Upper lobe of right lung (tissue), 1 donor: ENCODE measurements around the gene KAT6B. TPM values are rescaled to one million over a fixed set of nuclear protein-coding genes. Genes with fewer than 3 reads are reported as not detected.

Experiments used
- ATAC-seq: fragments of 200-7000 bp; cut with Tn5 transposase; one replicate; pipeline ENCODE4 v1.9.1; 2020; ENCODE audit warnings: mild to moderate bottlenecking, moderate library complexity
- DNase-seq: peaks from one replicate; pipeline ENCODE4 v3.0.0-alpha.2; 2020
- H3K27ac ChIP-seq: fragments of 200-600 bp; one replicate; pipeline ENCODE4 v1.8.0; 2022
- H3K27me3 ChIP-seq: fragments of 200-600 bp; one replicate; pipeline ENCODE4 v1.8.0; 2022; ENCODE audit warnings: mild to moderate bottlenecking
- H3K36me3 ChIP-seq: fragments of 200-600 bp; one replicate; pipeline ENCODE4 v1.8.0; 2022
- H3K4me1 ChIP-seq: fragments of 200-600 bp; one replicate; pipeline ENCODE4 v1.8.0; 2022
- H3K4me3 ChIP-seq: fragments of 200-600 bp; one replicate; pipeline ENCODE4 v1.8.0; 2022; ENCODE audit warnings: mild to moderate bottlenecking
- H3K9me3 ChIP-seq: fragments of 200-600 bp; one replicate; pipeline ENCODE4 v1.8.0; 2022
- intact Hi-C: fragments of 100-400 bp; cut with DNase I; formaldehyde crosslinking; loops from one replicate; pipeline ENCODE4 v1.11.0; 2022
- total RNA-seq: library from RNA; stranded (reverse); fragmentation: NEBNext Ultra II Directional; extraction: Animal tissue kit (Norgen Biotek cat#: 25700); gene quantifications from one replicate; pipeline ENCODE4 v1.2.1, GENCODE V29; 2021
- TF ChIP-seq, protein P1 (sequence below): fragments of 200-600 bp; IDR thresholded peaks from one replicate; pipeline ENCODE4 v1.8.0; 2022; ENCODE audit warnings: antibody characterized with exemption
- donor health status: DM: no; HTN: yes; CAD: no; lungs with severe emphysema.

The KAT6B gene
- total RNA-seq, 1 donor from 2014 or later, result 45.4 TPM

DNA sequence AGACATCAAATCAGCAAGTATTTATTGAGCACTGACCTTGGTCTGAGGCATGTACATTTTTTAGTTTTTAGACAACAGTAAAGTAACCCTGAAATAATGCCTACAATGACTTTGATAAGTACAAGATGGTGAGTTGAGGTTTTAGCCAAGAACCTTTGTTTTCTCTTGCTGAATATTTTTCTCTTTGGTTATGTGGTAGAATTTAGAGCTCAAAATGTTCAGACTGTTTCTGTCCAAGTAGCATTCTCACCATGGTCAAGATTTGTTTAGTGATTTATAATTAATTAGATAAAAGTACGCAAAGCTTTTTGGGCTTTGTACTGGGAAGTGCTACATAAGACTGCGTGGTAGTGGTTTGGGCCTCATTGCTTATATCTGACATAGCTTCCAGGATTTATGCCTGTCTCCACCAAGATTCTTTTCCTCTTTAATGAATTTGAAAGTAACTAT is 102.4 kb downstream of the KAT6B start:
- intact Hi-C loops, result no loop called here
- H3K4me1 ChIP-seq, result peaks cover 68% of the 10 kb centered on the region

DNA sequence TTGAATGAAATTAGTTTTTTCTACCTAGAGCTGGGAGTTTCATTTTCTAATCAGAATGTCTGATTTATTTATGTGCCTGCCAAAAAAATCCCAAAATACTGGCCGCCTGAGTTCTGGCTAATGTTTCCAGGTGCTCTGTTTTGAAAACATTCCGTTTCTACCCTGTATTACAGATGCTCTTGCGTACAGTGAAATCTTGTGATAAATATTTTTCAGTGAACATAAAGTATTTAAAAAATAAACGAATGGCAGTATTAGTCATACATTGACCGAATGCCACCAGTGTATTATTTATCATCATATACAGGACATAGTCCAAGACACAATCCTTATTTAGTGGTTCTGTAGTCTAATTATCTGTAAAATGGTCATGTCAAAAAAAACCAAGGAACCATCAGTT is 102.8 kb downstream of the KAT6B start:
- H3K9me3 ChIP-seq, result no peaks in the 10 kb centered on the region
- TF ChIP-seq, protein P1, sequence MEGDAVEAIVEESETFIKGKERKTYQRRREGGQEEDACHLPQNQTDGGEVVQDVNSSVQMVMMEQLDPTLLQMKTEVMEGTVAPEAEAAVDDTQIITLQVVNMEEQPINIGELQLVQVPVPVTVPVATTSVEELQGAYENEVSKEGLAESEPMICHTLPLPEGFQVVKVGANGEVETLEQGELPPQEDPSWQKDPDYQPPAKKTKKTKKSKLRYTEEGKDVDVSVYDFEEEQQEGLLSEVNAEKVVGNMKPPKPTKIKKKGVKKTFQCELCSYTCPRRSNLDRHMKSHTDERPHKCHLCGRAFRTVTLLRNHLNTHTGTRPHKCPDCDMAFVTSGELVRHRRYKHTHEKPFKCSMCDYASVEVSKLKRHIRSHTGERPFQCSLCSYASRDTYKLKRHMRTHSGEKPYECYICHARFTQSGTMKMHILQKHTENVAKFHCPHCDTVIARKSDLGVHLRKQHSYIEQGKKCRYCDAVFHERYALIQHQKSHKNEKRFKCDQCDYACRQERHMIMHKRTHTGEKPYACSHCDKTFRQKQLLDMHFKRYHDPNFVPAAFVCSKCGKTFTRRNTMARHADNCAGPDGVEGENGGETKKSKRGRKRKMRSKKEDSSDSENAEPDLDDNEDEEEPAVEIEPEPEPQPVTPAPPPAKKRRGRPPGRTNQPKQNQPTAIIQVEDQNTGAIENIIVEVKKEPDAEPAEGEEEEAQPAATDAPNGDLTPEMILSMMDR, result no peak
- ATAC-seq (no peak), DNase-seq (no peak)
- intact Hi-C loops, result no loop called here
- peak overlapping the region; percentile 45 for H3K27ac ChIP-seq
- H3K36me3 ChIP-seq, result no peaks in the 10 kb centered on the region
- H3K4me3 ChIP-seq, result no peak overlapping the region
- H3K4me1 ChIP-seq, result peaks cover 67% of the 10 kb centered on the region
- no peaks in the 10 kb centered on the region for H3K27me3 ChIP-seq

More for the DNA sequence above, 102.4 kb downstream of the KAT6B start:
- ATAC-seq (no peak), DNase-seq (no peak)
- no peaks in the 10 kb centered on the region for H3K36me3 ChIP-seq
- TF ChIP-seq, protein P1, result no peak
- no peaks in the 10 kb centered on the region for H3K9me3 ChIP-seq
- H3K27ac ChIP-seq, result peak overlapping the region; percentile 45
- no peaks in the 10 kb centered on the region for H3K27me3 ChIP-seq
- no peak overlapping the region for H3K4me3 ChIP-seq

GRCh38 chr10:74930965-74931364 is 104.6 kb downstream of the KAT6B start:
- peak overlapping the region; percentile 14 for H3K27ac ChIP-seq
- H3K4me1 ChIP-seq, result peaks cover 54% of the 10 kb centered on the region
- intact Hi-C loops, result no loop called here
- H3K27me3 ChIP-seq, result no peaks in the 10 kb centered on the region
- H3K36me3 ChIP-seq, result no peaks in the 10 kb centered on the region
- TF ChIP-seq, protein P1, result no peak
- DNase-seq (no peak), ATAC-seq (no peak)
- no peak overlapping the region for H3K4me3 ChIP-seq
- H3K9me3 ChIP-seq, result no peaks in the 10 kb centered on the region

GRCh38 chr10:74932648-74933047 is 106.2 kb downstream of the KAT6B start:
- Histone ChIP-seq H3K4me1 (peaks cover 48% of the 10 kb centered on the region), H3K27ac (no peak overlapping the region), H3K4me3 (no peak overlapping the region), H3K27me3 (no peaks in the 10 kb centered on the region), H3K36me3 (no peaks in the 10 kb centered on the region), H3K9me3 (no peaks in the 10 kb centered on the region)
- ATAC-seq, result no peak
- no peak for DNase-seq
- TF ChIP-seq, protein P1, result no peak
- intact Hi-C loops, result no loop called here

GRCh38 chr10:74934100-74934812 is 107.9 kb downstream of the KAT6B start:
- Histone ChIP-seq H3K36me3 (no peaks in the 10 kb centered on the region), H3K4me3 (no peak overlapping the region), H3K27ac (no peak overlapping the region), H3K9me3 (no peaks in the 10 kb centered on the region), H3K27me3 (no peaks in the 10 kb centered on the region), H3K4me1 (peaks cover 37% of the 10 kb centered on the region)
- no peak for DNase-seq
- ATAC-seq, result no peak
- intact Hi-C loops, result no loop called here
- TF ChIP-seq, protein P1, result no peak
